SH-SY5Y (cell line): ENCODE data around the gene GAP43.

Experiments used
- GATA2 ChIP-seq: IDR thresholded peaks from 2 replicates; pipeline ENCODE4 v1.6.1; 2011; ENCODE audit warnings: mild to moderate bottlenecking, low read depth, low read length
- GATA3 ChIP-seq: IDR thresholded peaks from 2 replicates; pipeline ENCODE4 v1.6.1; 2011; ENCODE audit warnings: low read depth, mild to moderate bottlenecking, low read length, moderate library complexity

The GAP43 gene

DNA sequence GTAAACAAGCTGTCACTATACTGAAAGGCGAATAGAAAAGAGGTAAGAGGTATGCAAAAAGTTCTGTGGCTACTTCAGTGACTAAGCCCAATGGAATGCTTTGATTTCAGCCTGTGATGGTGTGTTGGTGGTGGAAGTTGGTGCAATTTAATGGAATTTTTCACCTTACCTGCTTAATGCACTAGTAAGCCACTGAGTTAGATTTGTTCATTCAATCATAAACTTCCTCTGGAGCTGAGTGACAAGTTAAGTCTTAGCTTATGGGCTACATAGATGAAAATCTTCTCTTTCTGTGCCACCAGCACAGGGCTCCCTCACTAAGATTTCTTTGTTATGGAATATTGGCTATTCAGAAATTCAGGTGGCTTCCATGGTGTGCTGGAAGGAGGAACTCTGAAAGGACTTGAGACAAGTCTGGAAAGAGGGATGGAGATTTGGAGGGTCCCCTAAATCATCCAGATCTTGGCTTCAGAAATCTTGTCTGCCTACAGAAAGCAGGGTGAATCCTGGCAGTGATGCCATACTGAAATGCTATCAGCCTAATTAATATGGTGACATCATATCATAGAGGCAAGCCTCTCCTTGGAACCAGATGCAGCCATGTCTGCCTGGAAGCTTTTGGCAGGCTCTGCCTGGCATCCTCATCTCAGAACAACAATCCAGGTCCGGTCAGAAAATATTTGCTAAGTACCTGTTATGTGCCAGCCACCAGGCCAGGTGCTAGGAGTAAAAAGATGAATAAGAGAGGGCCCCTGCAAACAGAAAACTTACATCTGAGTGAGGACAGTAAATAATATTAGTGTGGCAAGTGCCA, 8.1 kb upstream of the GAP43 start:
- TF ChIP-seq GATA2 (no peak), GATA3 (no peak)

DNA sequence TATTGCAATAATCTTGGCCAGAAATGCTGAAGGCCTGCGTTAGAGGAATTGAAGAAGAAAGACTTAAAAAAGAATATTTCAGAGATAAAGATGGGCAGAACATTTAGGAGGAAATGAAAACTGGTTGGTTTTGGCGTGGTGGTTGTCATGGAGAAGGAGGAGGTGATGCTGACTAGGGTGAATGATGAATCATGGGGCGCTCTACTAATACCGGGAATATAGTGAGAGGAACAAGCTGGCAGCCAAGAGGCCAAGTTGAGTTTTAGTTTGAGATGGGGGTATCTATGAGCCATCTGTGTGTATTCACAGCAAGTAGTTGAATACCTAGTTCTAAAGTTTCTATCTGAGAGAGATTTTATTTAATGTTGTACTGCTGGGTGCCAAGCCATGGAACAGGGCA, 6.8 kb upstream of the GAP43 start:
- TF ChIP-seq GATA3 (no peak), GATA2 (no peak)

DNA sequence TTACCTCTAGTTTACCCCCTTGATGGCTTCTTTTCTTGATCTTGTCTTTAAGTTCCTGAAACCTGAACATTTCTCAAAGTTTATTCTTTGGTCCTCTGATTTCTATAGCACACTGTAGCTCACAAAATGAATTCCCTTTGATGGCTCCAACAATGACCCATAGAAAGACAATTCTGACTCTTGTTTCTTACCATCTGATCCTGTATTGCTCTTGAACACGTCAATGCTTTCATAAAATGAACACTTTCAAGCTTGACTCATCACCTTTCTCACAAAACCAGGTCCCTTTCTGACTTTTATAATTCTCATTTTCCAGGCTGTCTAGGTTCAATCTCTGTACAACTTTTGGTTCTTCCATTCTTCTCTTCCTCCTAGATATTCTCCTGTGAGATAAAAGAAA, 5.7 kb upstream of the GAP43 start:
- TF ChIP-seq GATA2 = no peak
- no peak for TF ChIP-seq GATA3

DNA sequence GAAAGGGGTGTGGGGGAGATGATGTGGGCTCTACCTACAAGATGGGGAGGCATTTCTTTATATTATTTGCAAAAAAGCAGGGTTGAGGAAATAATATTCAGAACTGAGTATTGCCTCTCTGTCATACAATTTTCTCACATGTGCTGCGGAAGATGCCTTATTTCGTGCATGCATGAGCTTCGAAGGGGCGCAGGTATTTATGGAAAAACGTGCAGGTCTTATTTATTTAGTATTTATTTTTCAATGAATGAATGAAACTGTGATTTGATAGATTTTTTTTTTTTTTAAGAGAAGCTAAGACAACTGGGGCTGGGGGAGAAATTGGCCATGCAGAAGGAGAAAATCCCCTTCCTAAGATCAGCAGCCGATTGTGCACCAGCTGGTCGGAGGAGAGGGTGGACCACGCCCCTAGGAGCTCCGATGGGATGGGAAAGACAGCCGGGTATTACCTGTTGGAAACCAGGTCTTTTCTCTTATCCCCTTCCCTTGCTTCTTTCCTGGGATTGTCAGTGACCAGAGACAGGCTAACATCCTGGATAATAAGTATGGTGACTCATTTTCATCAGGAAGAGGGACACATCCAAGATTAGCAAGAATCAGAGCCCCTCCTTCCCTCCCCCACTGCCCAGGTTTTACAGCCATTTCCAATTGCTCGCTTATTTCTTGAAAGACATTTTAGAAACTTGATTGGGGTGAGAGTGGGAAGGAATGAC, 875 bp downstream of the GAP43 start:
- TF ChIP-seq GATA3 = no peak
- no peak for TF ChIP-seq GATA2

DNA sequence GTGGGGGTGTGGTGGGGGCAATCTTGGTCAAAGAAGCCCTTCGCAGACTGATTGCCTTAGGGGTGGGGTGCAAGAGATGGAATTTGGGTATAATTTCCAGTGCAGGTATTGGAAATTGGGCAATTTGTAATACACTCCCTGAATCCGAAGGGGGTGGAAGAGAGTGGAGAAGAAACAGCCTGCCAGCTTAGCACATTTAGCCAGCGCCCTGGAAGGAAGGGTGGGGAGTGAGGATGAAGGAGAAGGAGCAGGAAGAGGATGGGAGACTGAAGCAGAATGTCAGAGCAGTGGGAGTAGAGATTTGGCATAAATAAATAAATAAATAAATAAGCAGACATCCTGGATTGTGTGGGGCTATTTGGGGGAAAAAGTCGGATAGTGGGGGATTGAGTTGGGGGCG, 1.6 kb downstream of the GAP43 start:
- TF ChIP-seq GATA2 (no peak), GATA3 (no peak)

DNA sequence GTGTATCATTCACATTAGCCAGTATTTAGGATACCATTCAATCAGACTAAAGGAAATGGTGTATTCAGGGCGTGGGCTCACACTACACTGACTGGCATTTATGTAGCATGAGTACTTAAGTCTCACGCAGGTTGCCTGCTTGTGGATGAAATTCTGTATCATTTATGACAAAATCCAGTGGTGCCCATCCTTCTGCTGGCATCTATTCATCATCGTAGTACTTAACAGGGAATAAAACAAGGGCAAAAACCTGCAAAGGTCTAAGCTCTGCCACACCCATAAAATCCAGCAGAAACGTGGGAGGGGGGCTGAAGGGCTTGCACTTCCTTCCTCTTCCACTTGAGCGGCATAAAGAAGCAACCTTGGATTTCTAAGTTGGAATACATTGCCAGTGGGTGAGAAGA, 2.7 kb downstream of the GAP43 start:
- TF ChIP-seq GATA2 (no peak), GATA3 (no peak)

DNA sequence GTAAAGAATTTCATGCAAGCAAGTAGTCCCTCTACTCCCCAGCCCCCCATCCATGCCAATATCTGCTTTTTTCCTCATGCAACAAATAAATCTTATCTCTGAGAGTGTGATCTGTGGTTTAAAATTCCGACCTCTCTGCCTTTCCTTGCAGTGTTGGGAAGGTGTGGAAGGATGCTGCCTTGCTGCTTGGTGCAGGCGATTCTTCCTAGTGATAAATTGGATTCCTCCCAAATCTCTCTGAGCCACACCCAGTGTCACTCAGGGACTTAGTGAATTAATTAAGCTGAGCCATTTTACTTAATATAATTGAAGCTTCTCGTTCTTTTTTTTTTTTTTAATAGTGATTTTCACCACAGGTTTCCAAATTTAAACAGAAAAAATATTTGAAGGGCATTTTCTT, 3.4 kb downstream of the GAP43 start:
- TF ChIP-seq GATA3 (no peak), GATA2 (no peak)

DNA sequence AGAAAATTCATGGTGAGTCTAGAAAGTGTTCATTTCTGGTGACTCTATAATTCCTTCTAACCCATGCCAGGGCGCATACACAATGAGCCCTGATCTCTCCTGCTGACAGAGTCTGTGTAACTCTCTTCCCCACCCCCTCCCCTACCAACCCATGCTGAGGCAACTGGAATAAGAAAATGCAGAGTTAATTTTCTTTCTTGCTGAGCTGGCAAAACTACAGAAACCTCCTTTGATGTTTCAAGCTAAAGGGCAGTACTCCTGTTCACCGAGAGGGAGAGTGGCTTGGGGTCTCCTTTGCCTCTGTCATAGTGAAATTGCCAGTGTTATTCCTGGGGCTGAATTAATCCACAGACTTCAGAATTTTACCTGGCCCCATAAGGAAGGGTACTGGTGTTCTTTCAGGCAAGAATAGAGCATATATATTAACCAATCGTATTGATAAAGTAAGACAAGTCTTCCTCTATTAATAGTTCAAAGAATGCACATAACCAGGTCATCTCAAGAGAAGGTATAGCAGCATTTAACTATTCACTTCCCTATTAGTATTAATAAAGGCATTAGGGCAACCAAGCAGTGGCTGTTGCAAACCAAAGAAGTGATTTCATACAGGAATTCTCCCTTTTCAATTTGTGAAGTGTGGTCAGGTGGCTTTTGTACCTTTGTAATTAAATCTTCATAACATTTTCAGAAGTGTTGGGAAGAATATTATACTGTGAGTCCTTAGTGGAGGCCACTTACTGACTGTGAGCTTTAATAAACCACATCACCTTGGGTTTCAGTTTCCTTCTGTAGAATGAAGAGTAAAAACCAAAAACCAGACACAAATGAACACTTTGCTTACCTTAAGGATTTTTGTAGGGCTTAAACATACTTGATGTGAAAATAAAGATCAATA, 4.1 kb downstream of the GAP43 start:
- TF ChIP-seq GATA2 = no peak
- TF ChIP-seq GATA3 = no peak

DNA sequence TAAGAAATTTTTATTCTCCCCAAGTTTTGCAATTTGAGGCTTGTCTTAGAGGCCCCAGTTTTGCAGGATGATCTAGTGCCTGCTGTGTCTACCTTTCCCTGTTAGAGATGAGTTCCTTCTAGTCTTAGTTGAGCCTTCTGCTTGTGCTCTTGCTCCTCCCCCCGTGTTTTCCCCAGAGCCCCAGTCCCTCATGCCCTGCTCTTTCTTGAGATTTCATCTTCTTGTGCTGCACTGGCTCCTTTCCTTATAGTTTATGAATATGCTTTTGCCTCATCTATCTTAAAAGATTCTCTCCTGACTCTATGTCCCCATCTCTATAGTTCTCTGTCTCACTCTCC, 4.7 kb downstream of the GAP43 start:
- TF ChIP-seq GATA2 (no peak), GATA3 (no peak)

DNA sequence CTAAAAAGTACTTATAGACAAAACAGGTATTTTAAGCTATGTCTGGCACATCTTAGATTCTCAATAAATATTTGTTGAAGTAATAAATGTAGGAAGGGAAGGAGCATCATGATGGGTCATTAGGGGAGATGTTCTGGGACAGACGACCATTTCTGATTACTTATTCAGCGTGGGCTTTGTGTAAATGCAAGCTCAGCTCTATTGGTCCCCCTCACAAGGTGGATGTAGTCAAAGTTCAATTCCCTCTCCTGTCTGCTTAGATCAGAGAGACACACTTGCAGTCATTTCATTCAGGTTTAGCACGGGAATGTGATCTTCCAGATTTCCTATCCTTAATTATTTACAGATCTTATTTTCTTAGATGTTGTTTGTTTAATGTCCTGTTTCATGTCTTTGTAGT, 7.5 kb downstream of the GAP43 start:
- TF ChIP-seq GATA2 (no peak), GATA3 (no peak)

DNA sequence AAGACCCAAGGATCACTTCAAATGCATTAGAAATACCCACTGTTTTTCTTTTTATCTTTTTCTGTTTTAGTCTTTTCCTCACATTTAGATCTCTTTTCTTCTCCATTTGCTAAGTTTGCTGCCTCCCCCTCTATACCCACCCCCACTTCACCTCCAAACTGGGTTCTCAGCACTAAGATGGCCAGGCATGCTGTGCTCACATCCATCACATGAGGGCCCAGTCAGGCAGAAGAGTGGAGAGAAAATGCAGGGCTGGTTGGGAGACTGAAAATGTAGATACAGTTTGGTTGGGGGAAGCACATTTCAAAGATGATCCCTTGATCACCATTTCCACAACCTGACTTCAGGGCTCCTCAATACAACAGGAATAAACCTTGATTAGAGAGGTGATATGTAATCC, 8.7 kb downstream of the GAP43 start:
- TF ChIP-seq GATA2 (no peak), GATA3 (no peak)

DNA sequence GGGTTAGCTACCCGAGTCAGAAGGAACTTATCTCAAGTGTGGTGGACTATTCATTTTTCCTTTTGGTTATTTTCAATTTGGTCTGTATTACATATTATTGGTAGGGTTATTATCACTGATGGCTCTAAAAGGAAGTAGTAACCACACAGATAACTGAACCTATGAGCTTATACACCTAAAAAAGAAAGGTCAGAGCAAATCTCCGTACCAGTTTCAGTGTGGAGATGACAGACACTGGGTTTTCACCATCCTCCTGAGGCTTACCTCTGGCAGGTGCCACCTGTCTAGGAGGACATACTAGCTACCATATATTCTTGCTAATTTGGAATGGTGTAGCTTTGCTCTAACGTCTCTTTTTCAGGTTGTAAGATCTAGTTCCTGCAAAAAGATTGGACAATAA, 10.2 kb downstream of the GAP43 start:
- TF ChIP-seq GATA2 (no peak), GATA3 (no peak)

DNA sequence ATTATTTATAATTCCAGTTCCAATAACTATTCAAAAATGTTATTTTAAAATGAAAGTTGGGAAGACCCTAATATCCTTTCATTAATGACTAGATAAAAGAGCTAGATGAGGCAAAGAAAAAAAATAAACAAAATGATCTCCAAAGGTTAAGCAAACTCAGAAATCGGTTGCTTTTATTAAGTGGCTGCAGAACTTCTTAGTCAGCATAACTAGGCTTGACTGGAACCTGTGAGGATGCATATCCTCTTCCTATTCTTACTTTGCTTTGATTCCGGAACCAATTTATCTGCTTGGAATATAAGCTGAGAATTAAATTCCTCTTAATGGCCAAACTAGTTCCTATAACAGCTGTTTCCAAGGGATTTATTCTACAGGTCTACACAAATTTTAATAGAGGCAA, 10.7 kb downstream of the GAP43 start:
- TF ChIP-seq GATA2 (no peak), GATA3 (no peak)

DNA sequence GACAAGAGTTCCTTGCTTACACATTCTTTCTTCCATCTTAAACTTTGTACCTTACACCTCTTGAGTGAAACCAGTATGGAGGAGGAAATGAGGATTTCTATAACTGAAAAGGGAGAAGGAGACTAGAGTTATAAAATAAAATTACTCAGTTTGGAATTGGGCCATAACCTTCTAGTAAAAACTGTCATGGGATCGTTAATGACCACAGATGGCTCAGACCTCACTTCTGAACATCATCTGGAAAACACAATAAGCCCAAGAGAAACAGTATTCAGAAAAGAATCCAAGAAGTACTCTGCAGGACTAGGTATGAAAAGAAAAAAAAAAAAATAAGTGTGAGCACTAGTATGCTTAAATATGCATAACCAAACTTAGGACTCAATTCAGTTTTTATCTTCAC, 12.1 kb downstream of the GAP43 start:
- no peak for TF ChIP-seq GATA2
